ENCODE measurements around the gene ANKRD44.

DNA sequence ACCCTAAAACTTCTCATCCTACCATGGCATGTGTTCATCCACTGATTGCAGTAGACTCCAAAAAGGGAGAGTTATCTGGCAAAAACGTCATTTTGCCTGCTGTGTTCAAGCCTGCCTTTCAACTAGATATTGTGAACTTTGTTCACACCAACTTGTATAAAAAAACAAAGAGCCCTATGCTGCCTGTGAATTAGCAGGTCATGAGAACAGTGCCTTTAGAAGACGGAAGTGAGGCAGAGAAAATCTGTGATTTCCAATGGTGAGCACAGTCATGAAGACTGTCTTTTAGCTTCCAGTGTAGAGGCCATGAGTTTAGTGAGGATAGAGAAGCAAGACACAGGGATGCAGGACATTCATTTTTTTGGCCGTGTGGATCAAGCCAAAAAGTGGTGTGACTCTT lies 280.5 kb downstream of the ANKRD44 start:
- TF ChIP-seq, protein P1, sequence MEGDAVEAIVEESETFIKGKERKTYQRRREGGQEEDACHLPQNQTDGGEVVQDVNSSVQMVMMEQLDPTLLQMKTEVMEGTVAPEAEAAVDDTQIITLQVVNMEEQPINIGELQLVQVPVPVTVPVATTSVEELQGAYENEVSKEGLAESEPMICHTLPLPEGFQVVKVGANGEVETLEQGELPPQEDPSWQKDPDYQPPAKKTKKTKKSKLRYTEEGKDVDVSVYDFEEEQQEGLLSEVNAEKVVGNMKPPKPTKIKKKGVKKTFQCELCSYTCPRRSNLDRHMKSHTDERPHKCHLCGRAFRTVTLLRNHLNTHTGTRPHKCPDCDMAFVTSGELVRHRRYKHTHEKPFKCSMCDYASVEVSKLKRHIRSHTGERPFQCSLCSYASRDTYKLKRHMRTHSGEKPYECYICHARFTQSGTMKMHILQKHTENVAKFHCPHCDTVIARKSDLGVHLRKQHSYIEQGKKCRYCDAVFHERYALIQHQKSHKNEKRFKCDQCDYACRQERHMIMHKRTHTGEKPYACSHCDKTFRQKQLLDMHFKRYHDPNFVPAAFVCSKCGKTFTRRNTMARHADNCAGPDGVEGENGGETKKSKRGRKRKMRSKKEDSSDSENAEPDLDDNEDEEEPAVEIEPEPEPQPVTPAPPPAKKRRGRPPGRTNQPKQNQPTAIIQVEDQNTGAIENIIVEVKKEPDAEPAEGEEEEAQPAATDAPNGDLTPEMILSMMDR (conservative IDR thresholded peaks at IDR 0.05; ENCODE audit: low read length): no peak
- TF ChIP-seq EZH2phosphoT487 (IDR thresholded peaks at IDR 0.05; ENCODE audit: borderline replicate concordance): no peak
